Mesenchymal stem cell (in vitro differentiated cells and primary cell): ENCODE measurements around the gene MRPS18C.
"Not testable (repeated sequence)": the region's sequence is repeated elsewhere in the genome, so short reads cannot be mapped to it uniquely, and the experiment has no call there.

Source experiments
- DNase-seq: peaks from one replicate; pipeline ENCODE4 v3.0.0-alpha.2; 2013
- H2AFZ ChIP-seq: one replicate; pipeline ENCODE4 v1.6.1; 2013; ENCODE audit warnings: low read depth, mild to moderate bottlenecking, control low read depth, inconsistent platforms, low read length, moderate library complexity
- H2AK5ac ChIP-seq: 2 replicates; pipeline ENCODE4 v1.6.1; 2013; ENCODE audit warnings: low read length, moderate library complexity, mild to moderate bottlenecking, inconsistent platforms; ENCODE audit not compliant: severe bottlenecking
- H2BK120ac ChIP-seq: one replicate; pipeline ENCODE4 v1.6.1; 2013; ENCODE audit warnings: low read depth, mild to moderate bottlenecking, inconsistent platforms, low read length, moderate library complexity
- H2BK12ac ChIP-seq, 2 experiments: one replicate each; pipeline ENCODE4 v1.6.1; 2013; ENCODE audit warnings: inconsistent platforms in 2 of 2, low read length in 2 of 2, mild to moderate bottlenecking in 2 of 2, moderate library complexity in 2 of 2, control low read depth in 1 of 2
- H2BK15ac ChIP-seq: one replicate; pipeline ENCODE4 v1.6.1; 2013; ENCODE audit warnings: mild to moderate bottlenecking, low read depth, inconsistent platforms; ENCODE audit not compliant: poor library complexity, severe bottlenecking
- H2BK5ac ChIP-seq: 2 replicates; pipeline ENCODE4 v1.6.1; 2013; ENCODE audit warnings: low read depth, mild to moderate bottlenecking, low read length, control low read depth, inconsistent platforms; ENCODE audit not compliant: poor library complexity, severe bottlenecking
- H3K14ac ChIP-seq, 2 experiments: one replicate each; pipeline ENCODE4 v1.6.1; 2013; ENCODE audit warnings: inconsistent platforms in 2 of 2, low read length in 2 of 2, control low read depth in 1 of 2, mild to moderate bottlenecking in 1 of 2, moderate library complexity in 1 of 2
- H3K18ac ChIP-seq, 2 experiments: one replicate each; pipeline ENCODE4 v1.6.1; 2013; ENCODE audit warnings: inconsistent platforms in 2 of 2, low read length in 2 of 2, control low read depth in 1 of 2, low read depth in 1 of 2, mild to moderate bottlenecking in 1 of 2
- H3K23ac ChIP-seq, 2 experiments: one replicate each; pipeline ENCODE4 v1.6.1; 2013; ENCODE audit warnings: inconsistent platforms in 2 of 2, low read length in 2 of 2, mild to moderate bottlenecking in 2 of 2, moderate library complexity in 2 of 2, control low read depth in 1 of 2
- H3K27ac ChIP-seq: 2 replicates; pipeline ENCODE4 v1.5.1; 2013; ENCODE audit warnings: mild to moderate bottlenecking, moderate library complexity, low read length, control low read depth, inconsistent platforms; ENCODE audit not compliant: poor library complexity, severe bottlenecking
- H3K27me3 ChIP-seq, 2 experiments: 2 replicates each; pipeline versions ENCODE4 v1.6.1 to v1.7.0; 2013; ENCODE audit warnings: low read length in 2 of 2, mild to moderate bottlenecking in 2 of 2, moderate library complexity in 2 of 2, control low read depth in 1 of 2, inconsistent platforms in 1 of 2; ENCODE audit not compliant: control insufficient read depth in 1 of 2, insufficient read depth in 1 of 2
- H3K36me3 ChIP-seq, 2 experiments: 2 replicates each; pipeline versions ENCODE4 v1.6.1 to v1.7.0; 2013; ENCODE audit warnings: low read length in 2 of 2, control low read depth in 1 of 2, inconsistent platforms in 1 of 2, low read depth in 1 of 2, mild to moderate bottlenecking in 1 of 2; ENCODE audit not compliant: insufficient read depth in 2 of 2, control insufficient read depth in 1 of 2
- H3K4ac ChIP-seq, 2 experiments: one replicate each; pipeline ENCODE4 v1.6.1; 2013; ENCODE audit warnings: inconsistent platforms in 2 of 2, low read length in 2 of 2, mild to moderate bottlenecking in 2 of 2, moderate library complexity in 2 of 2, control low read depth in 1 of 2, low read depth in 1 of 2
- H3K4me1 ChIP-seq: 2 replicates; pipeline ENCODE4 v1.6.1; 2013; ENCODE audit warnings: low read depth, low read length, control low read depth; ENCODE audit not compliant: control insufficient read depth, insufficient read depth
- H3K4me2 ChIP-seq: 2 replicates; pipeline ENCODE4 v1.6.1; 2013; ENCODE audit warnings: low read length, mild to moderate bottlenecking, inconsistent platforms; ENCODE audit not compliant: poor library complexity, severe bottlenecking
- H3K4me3 ChIP-seq, 2 experiments: 2 replicates each; pipeline versions ENCODE4 v1.5.1 to v1.7.0; 2013; ENCODE audit warnings: low read length in 2 of 2, mild to moderate bottlenecking in 2 of 2, control low read depth in 1 of 2, low read depth in 1 of 2; ENCODE audit not compliant: insufficient read depth in 1 of 2
- H3K79me1 ChIP-seq: replicated peaks from 2 replicates; pipeline ENCODE4 v1.6.1; 2013; ENCODE audit warnings: mild to moderate bottlenecking, control low read depth, low read length, inconsistent platforms; ENCODE audit not compliant: poor library complexity, severe bottlenecking
- H3K9ac ChIP-seq: 2 replicates; pipeline ENCODE4 v1.7.0; 2013; ENCODE audit warnings: mild to moderate bottlenecking, low read length, moderate library complexity
- H3K9me3 ChIP-seq: 2 replicates; pipeline ENCODE4 v1.7.0; 2013; ENCODE audit warnings: mild to moderate bottlenecking, low read length; ENCODE audit not compliant: control insufficient read depth
- H4K8ac ChIP-seq: one replicate; pipeline ENCODE4 v1.6.1; 2013; ENCODE audit warnings: inconsistent platforms, mild to moderate bottlenecking, low read length, moderate library complexity
- H4K91ac ChIP-seq: one replicate; pipeline ENCODE4 v1.6.1; 2013; ENCODE audit warnings: mild to moderate bottlenecking, low read length, inconsistent platforms
- whole genome bisulfite sequencing: methylation state at CpG from one replicate; pipeline ENCODE4 v1.1.7; 2013; ENCODE audit warnings: mixed read lengths; 5-methylcytosine and 5-hydroxymethylcytosine counted together

The MRPS18C gene

GRCh38 chr4:83498187-83498586 is 42.3 kb downstream of the MRPS18C start:
- Histone ChIP-seq H3K4me3 (no peak overlapping the region), H3K4ac (no peak overlapping the region), H2BK12ac (no peak overlapping the region), H2AK5ac (no peak overlapping the region), H2BK15ac (no peak overlapping the region), H4K91ac (no peak overlapping the region), H4K8ac (no peak overlapping the region), H3K14ac (no peak overlapping the region), H2BK5ac (no peak overlapping the region), H3K23ac (no peak overlapping the region), H3K27me3 (no peaks in the 10 kb centered on the region), H3K36me3 (no peaks in the 10 kb centered on the region), H3K18ac (no peak overlapping the region), H3K79me1 (no peaks in the 10 kb centered on the region), H2BK120ac (no peak overlapping the region), H3K9me3 (no peaks in the 10 kb centered on the region), H2AFZ (no peak overlapping the region), H3K27ac (no peak overlapping the region), H3K9ac (no peak overlapping the region), H3K4me2 (no peak overlapping the region), H3K4me1 (no peaks in the 10 kb centered on the region)
- WGBS, result 95% methylated on average over 1 of the region's 1 CpG
- no peak for DNase-seq

- H3K9me3 ChIP-seq, H4K8ac ChIP-seq, H3K9ac ChIP-seq, H3K27ac ChIP-seq, H4K91ac ChIP-seq, H3K36me3 ChIP-seq, H3K23ac ChIP-seq, H2AK5ac ChIP-seq, H3K27me3 ChIP-seq, H3K4me2 ChIP-seq, H3K4me3 ChIP-seq, H2BK120ac ChIP-seq, H3K18ac ChIP-seq, H2BK12ac ChIP-seq, H3K4me1 ChIP-seq, H3K79me1 ChIP-seq, H3K4ac ChIP-seq, DNase-seq, H2BK5ac ChIP-seq, H3K14ac ChIP-seq, H2AFZ ChIP-seq, H2BK15ac ChIP-seq: not testable (repeated sequence)
- 88% methylated on average over 3 of the region's 3 CpGs for WGBS
Observed at GRCh38 chr4:83501671-83502070, 45.8 kb downstream of the MRPS18C start.

- Histone ChIP-seq H3K14ac (no peak overlapping the region), H2BK15ac (no peak overlapping the region), H3K18ac (no peak overlapping the region), H3K4me3 (no peak overlapping the region), H2BK12ac (no peak overlapping the region), H3K23ac (no peak overlapping the region), H4K8ac (no peak overlapping the region), H3K9ac (no peak overlapping the region), H3K79me1 (no peaks in the 10 kb centered on the region), H3K9me3 (no peaks in the 10 kb centered on the region), H2AFZ (no peak overlapping the region), H3K27me3 (no peaks in the 10 kb centered on the region), H4K91ac (no peak overlapping the region), H3K4me1 (no peaks in the 10 kb centered on the region), H3K4ac (no peak overlapping the region), H2AK5ac (no peak overlapping the region), H2BK5ac (no peak overlapping the region), H3K4me2 (no peak overlapping the region), H2BK120ac (no peak overlapping the region), H3K36me3 (no peaks in the 10 kb centered on the region), H3K27ac (no peak overlapping the region)
- no peak for DNase-seq
Observed at GRCh38 chr4:83503974-83504373, 48.1 kb downstream of the MRPS18C start.

GRCh38 chr4:83504503-83504902 is 48.6 kb downstream of the MRPS18C start:
- Histone ChIP-seq H3K27me3 (no peaks in the 10 kb centered on the region), H2BK120ac (no peak overlapping the region)
- 81% methylated on average over 4 of the region's 4 CpGs for WGBS

More at GRCh38 chr4:83504503-83504902, 48.6 kb downstream of the MRPS18C start:
- Histone ChIP-seq H3K9me3 (no peaks in the 10 kb centered on the region), H2BK5ac (no peak overlapping the region), H3K36me3 (no peaks in the 10 kb centered on the region), H3K27ac (no peak overlapping the region), H2BK15ac (no peak overlapping the region), H2BK12ac (no peak overlapping the region), H3K14ac (no peak overlapping the region), H2AK5ac (no peak overlapping the region), H3K23ac (no peak overlapping the region), H3K4me3 (no peak overlapping the region), H3K4ac (no peak overlapping the region), H3K79me1 (no peaks in the 10 kb centered on the region), H3K4me2 (no peak overlapping the region), H4K91ac (no peak overlapping the region), H3K9ac (no peak overlapping the region), H3K18ac (no peak overlapping the region), H3K4me1 (no peaks in the 10 kb centered on the region), H2AFZ (no peak overlapping the region), H4K8ac (no peak overlapping the region)
- DNase-seq, result no peak
